ENCODE results near the gene C21orf58. TPM values are rescaled to one million over a fixed set of nuclear protein-coding genes. Genes with fewer than 3 reads are reported as not detected.

C21orf58 gene
- total and polyA plus RNA-seq, 2 experiments from 2014 or later: 17.7 to 23.9 TPM

DNA sequence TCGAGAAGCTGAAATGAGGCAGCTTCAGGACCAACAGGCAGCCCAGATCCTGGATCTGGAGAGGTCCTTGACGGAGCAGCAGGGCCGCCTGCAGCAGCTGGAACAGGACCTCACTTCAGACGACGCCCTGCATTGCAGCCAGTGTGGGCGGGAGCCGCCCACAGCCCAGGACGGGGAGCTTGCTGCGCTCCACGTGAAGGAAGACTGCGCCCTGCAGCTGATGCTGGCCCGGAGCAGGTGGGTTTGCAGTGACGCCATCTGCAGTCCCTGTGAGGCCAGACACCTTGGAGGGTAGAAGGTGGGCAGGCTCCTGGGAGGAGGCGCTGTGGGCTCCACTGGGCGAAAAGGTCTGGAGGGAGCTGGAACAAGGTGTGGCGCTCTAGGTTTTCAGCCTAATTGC is 40.0 kb upstream of the C21orf58 start:
- no peaks in the 10 kb centered on the region for H3K9me2 ChIP-seq (ENCODE audit: insufficient read depth)
- H3K4me2 ChIP-seq: no peak overlapping the region
- H3K27ac ChIP-seq (ENCODE audit: low read depth): no peak overlapping the region
- Mint-ChIP-seq H3K4me1 (no peaks in the 10 kb centered on the region), H3K27me3 (ENCODE audit: insufficient read depth, low read depth, poor library complexity) (peaks cover 15% of the 10 kb centered on the region), H3K4me3 (no peak overlapping the region), H3K9me3 (peaks cover 8% of the 10 kb centered on the region; the same call in 2 of the 3 replicates), H3K36me3 (ENCODE audit: low read depth) (peaks cover 76% of the 10 kb centered on the region), H3K27ac (no peak overlapping the region)
- H3K79me2 ChIP-seq (replicated peaks; ENCODE audit: insufficient read depth): peaks cover 24% of the 10 kb centered on the region
- TF ChIP-seq ZNF114 (CRISPR knock-in tag; IDR thresholded peaks at IDR 0.05): no peak
- TF ChIP-seq, protein P1, sequence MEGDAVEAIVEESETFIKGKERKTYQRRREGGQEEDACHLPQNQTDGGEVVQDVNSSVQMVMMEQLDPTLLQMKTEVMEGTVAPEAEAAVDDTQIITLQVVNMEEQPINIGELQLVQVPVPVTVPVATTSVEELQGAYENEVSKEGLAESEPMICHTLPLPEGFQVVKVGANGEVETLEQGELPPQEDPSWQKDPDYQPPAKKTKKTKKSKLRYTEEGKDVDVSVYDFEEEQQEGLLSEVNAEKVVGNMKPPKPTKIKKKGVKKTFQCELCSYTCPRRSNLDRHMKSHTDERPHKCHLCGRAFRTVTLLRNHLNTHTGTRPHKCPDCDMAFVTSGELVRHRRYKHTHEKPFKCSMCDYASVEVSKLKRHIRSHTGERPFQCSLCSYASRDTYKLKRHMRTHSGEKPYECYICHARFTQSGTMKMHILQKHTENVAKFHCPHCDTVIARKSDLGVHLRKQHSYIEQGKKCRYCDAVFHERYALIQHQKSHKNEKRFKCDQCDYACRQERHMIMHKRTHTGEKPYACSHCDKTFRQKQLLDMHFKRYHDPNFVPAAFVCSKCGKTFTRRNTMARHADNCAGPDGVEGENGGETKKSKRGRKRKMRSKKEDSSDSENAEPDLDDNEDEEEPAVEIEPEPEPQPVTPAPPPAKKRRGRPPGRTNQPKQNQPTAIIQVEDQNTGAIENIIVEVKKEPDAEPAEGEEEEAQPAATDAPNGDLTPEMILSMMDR (conservative IDR thresholded peaks at IDR 0.05; ENCODE audit: low read depth in 2 of 2): 0 out of 4 replicates have a peak, but pooled peaks of 1 of the 2 experiments have one; percentile 19
- H3K27me3 ChIP-seq (ENCODE audit: insufficient read depth): no peaks in the 10 kb centered on the region
- peaks cover 7% of the 10 kb centered on the region; the same call in 1 of the 2 replicates for H3K36me3 ChIP-seq (ENCODE audit: insufficient read depth)
- ATAC-seq (peak; percentile 32; the same call in 2 of the 3 replicates), DNase-seq (ENCODE audit: low spot score) (no peak)
- no peaks in the 10 kb centered on the region for H3K4me1 ChIP-seq (ENCODE audit: insufficient read depth)
- H3F3A ChIP-seq (replicated peaks; ENCODE audit: low read depth): 0 out of 2 replicates have a peak, but pooled peaks cover 7% of the 10 kb centered on the region
- no peak overlapping the region for H3K4me3 ChIP-seq
- no peak overlapping the region for H2AFZ ChIP-seq
- H4K20me1 ChIP-seq (replicated peaks; ENCODE audit: insufficient read depth): no peaks in the 10 kb centered on the region; the same call in 1 of the 2 replicates

DNA sequence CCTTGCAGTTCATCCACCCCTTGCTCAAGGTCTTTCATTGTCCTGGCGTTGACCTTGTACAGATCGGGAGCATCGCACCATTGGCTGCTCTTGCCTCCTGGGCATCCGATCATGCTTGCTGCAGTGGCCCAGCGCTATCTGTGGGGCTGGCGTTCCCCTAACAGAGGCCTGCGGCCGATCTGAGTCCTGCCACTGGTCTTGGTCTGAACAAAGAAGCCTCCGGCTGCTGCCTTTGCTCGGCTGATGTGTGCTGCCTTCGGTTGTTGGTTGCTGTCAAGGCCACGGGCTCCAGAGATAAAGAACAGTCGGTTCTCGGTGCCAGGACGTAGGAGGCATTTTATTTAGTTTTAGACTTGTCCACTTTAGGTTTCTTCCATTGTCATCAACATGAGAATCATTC is 39.3 kb upstream of the C21orf58 start:
- Histone ChIP-seq H2AFZ (no peak overlapping the region), H3F3A (replicated peaks; ENCODE audit: low read depth) (0 out of 2 replicates have a peak, but pooled peaks cover 7% of the 10 kb centered on the region), H3K9me2 (ENCODE audit: insufficient read depth) (no peaks in the 10 kb centered on the region), H3K36me3 (ENCODE audit: insufficient read depth) (peaks cover 7% of the 10 kb centered on the region; the same call in 1 of the 2 replicates), H3K27ac (ENCODE audit: low read depth) (no peak overlapping the region), H3K27me3 (ENCODE audit: insufficient read depth) (no peaks in the 10 kb centered on the region), H4K20me1 (replicated peaks; ENCODE audit: insufficient read depth) (no peaks in the 10 kb centered on the region; the same call in 1 of the 2 replicates), H3K79me2 (replicated peaks; ENCODE audit: insufficient read depth) (peaks cover 18% of the 10 kb centered on the region), H3K4me3 (no peak overlapping the region), H3K4me1 (ENCODE audit: insufficient read depth) (no peaks in the 10 kb centered on the region), H3K4me2 (no peak overlapping the region)
- Mint-ChIP-seq H3K4me1 (no peaks in the 10 kb centered on the region), H3K27me3 (ENCODE audit: insufficient read depth, low read depth, poor library complexity) (peaks cover 15% of the 10 kb centered on the region), H3K4me3 (no peak overlapping the region), H3K9me3 (peaks cover 8% of the 10 kb centered on the region; the same call in 2 of the 3 replicates), H3K36me3 (ENCODE audit: low read depth) (peaks cover 80% of the 10 kb centered on the region), H3K27ac (no peak overlapping the region)
- DNase-seq (ENCODE audit: low spot score) (no peak), ATAC-seq (no peak)
- TF ChIP-seq, protein P2, sequence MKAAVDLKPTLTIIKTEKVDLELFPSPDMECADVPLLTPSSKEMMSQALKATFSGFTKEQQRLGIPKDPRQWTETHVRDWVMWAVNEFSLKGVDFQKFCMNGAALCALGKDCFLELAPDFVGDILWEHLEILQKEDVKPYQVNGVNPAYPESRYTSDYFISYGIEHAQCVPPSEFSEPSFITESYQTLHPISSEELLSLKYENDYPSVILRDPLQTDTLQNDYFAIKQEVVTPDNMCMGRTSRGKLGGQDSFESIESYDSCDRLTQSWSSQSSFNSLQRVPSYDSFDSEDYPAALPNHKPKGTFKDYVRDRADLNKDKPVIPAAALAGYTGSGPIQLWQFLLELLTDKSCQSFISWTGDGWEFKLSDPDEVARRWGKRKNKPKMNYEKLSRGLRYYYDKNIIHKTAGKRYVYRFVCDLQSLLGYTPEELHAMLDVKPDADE (IDR thresholded peaks at IDR 0.05): no peak
- TF ChIP-seq EZH2 (IDR thresholded peaks at IDR 0.05; ENCODE audit: low read depth, unreplicated experiment) (no peak), JUNB (IDR thresholded peaks at IDR 0.05; ENCODE audit: unreplicated experiment) (no peak), NANOG (IDR thresholded peaks at IDR 0.05; ENCODE audit: borderline replicate concordance) (no peak)
- TF ChIP-seq, protein P3, sequence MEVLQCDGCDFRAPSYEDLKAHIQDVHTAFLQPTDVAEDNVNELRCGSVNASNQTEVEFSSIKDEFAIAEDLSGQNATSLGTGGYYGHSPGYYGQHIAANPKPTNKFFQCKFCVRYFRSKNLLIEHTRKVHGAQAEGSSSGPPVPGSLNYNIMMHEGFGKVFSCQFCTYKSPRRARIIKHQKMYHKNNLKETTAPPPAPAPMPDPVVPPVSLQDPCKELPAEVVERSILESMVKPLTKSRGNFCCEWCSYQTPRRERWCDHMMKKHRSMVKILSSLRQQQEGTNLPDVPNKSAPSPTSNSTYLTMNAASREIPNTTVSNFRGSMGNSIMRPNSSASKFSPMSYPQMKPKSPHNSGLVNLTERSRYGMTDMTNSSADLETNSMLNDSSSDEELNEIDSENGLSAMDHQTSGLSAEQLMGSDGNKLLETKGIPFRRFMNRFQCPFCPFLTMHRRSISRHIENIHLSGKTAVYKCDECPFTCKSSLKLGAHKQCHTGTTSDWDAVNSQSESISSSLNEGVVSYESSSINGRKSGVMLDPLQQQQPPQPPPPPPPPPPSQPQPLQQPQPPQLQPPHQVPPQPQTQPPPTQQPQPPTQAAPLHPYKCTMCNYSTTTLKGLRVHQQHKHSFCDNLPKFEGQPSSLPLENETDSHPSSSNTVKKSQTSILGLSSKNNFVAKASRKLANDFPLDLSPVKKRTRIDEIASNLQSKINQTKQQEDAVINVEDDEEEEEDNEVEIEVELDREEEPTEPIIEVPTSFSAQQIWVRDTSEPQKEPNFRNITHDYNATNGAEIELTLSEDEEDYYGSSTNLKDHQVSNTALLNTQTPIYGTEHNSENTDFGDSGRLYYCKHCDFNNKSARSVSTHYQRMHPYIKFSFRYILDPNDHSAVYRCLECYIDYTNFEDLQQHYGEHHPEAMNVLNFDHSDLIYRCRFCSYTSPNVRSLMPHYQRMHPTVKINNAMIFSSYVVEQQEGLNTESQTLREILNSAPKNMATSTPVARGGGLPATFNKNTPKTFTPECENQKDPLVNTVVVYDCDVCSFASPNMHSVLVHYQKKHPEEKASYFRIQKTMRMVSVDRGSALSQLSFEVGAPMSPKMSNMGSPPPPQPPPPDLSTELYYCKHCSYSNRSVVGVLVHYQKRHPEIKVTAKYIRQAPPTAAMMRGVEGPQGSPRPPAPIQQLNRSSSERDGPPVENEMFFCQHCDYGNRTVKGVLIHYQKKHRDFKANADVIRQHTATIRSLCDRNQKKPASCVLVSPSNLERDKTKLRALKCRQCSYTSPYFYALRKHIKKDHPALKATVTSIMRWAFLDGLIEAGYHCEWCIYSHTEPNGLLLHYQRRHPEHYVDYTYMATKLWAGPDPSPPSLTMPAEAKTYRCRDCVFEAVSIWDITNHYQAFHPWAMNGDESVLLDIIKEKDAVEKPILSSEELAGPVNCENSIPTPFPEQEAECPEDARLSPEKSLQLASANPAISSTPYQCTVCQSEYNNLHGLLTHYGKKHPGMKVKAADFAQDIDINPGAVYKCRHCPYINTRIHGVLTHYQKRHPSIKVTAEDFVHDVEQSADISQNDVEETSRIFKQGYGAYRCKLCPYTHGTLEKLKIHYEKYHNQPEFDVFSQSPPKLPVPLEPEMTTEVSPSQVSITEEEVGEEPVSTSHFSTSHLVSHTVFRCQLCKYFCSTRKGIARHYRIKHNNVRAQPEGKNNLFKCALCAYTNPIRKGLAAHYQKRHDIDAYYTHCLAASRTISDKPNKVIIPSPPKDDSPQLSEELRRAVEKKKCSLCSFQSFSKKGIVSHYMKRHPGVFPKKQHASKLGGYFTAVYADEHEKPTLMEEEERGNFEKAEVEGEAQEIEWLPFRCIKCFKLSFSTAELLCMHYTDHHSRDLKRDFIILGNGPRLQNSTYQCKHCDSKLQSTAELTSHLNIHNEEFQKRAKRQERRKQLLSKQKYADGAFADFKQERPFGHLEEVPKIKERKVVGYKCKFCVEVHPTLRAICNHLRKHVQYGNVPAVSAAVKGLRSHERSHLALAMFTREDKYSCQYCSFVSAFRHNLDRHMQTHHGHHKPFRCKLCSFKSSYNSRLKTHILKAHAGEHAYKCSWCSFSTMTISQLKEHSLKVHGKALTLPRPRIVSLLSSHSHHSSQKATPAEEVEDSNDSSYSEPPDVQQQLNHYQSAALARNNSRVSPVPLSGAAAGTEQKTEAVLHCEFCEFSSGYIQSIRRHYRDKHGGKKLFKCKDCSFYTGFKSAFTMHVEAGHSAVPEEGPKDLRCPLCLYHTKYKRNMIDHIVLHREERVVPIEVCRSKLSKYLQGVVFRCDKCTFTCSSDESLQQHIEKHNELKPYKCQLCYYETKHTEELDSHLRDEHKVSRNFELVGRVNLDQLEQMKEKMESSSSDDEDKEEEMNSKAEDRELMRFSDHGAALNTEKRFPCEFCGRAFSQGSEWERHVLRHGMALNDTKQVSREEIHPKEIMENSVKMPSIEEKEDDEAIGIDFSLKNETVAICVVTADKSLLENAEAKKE (CRISPR knock-in tag; IDR thresholded peaks at IDR 0.05): no peak
- TF ChIP-seq, protein P1 (conservative IDR thresholded peaks at IDR 0.05; ENCODE audit: low read depth in 2 of 2): no peak

Data from GM23338 (cell line).